Esophagus squamous epithelium (tissue), 5 donors: ENCODE data around the gene TM7SF2. TPM values are rescaled to one million over a fixed set of nuclear protein-coding genes. Genes with fewer than 3 reads are reported as not detected.
A peak's percentile ranks its signal among the peaks of the same experiment; 100 is the strongest.

ENCODE experiments used
- DNase-seq: peaks from one replicate; lab custom pipeline; 2025; lab: John Stamatoyannopoulos, UW
- H3K27ac ChIP-seq, 4 donors: fragments of 200-600 bp; sonication (generic); one replicate each; pipeline ENCODE4 v1.5.1; 2016 to 2019; ENCODE audit warnings: mild to moderate bottlenecking in 1 of 4
- H3K27me3 ChIP-seq, 4 donors: fragments of 200-600 bp; sonication (generic); 1 replicate in 3 of 4; 2 replicates in 1 of 4; pipeline versions ENCODE4 v1.5.1 to v1.6.0; 2017 to 2021; ENCODE audit warnings: antibody characterized with exemption in 1 of 4
- H3K36me3 ChIP-seq, 3 donors: fragments of 200-600 bp; sonication (generic); one replicate each; pipeline ENCODE4 v1.5.1; 2016 to 2019
- H3K4me1 ChIP-seq, 3 donors: fragments of 200-600 bp; sonication (generic); one replicate each; pipeline ENCODE4 v1.5.1; 2017 to 2019
- H3K4me3 ChIP-seq, 4 donors: fragments of 200-600 bp; sonication (generic); 1 replicate in 3 of 4; 2 replicates in 1 of 4; pipeline ENCODE4 v1.5.1; 2016 to 2019; ENCODE audit warnings: mild to moderate bottlenecking in 2 of 4, moderate library complexity in 1 of 4
- H3K9me3 ChIP-seq, 3 donors: fragments of 200-600 bp; sonication (generic); one replicate each; pipeline ENCODE4 v1.5.1; 2016 to 2019
- CTCF ChIP-seq, 6 experiments: fragments of 450-650 bp in 4 of 6; fragments of 200-600 bp in 2 of 6; sonication (generic) in 2 of 6; IDR thresholded peaks; one replicate each; pipeline ENCODE4 v1.5.1; 2016 to 2019; ENCODE audit warnings: antibody characterized with exemption in 6 of 6, mild to moderate bottlenecking in 4 of 6, moderate library complexity in 4 of 6
- POLR2A ChIP-seq, 4 donors: fragments of 450-650 bp; IDR thresholded peaks; one replicate each; pipeline ENCODE4 v1.6.1; 2017; ENCODE audit warnings: antibody characterized with exemption in 4 of 4, mild to moderate bottlenecking in 4 of 4, moderate library complexity in 3 of 4
- WGBS, 2 donors: methylation state at CpG; one replicate each; pipeline ENCODE4 v1.1.5; 2018; 5-methylcytosine and 5-hydroxymethylcytosine counted together
- intact Hi-C: fragments of 100-400 bp; cut with DNase I; formaldehyde crosslinking; loops from one replicate; pipeline ENCODE4 v1.15.0; 2022
- total RNA-seq, 4 donors: library from RNA; depleted of rRNA; stranded (reverse); fragments of >200 nt; gene quantifications; one replicate each; pipeline ENCODE4 v1.1.0, GENCODE V29; 2016
- donor health status: DM: yes; HTN: yes; CAD: no.

Gene TM7SF2
- total RNA-seq, 4 donors from 2014 or later: 36.4 to 96.5 (median 74.7) TPM

DNA sequence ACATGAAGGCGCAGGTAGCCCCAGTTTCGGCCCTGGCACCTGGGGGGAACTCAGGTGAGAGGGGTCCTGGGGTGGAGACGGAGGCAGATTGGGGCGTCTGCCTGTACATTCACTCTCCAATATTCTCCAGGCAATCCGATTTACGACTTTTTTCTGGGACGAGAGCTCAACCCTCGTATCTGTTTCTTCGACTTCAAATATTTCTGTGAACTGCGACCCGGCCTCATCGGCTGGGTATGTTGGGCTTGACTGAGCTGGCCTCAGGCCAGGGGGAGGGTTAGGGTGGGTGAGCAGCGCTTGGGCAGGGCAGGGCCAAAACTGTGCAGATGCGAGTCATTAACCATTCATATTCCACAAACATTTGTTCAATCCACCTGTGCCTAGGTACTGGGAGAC, 1.7 kb downstream of the TM7SF2 start:
- H3K4me1 ChIP-seq: peaks cover 51 to 84% (median 54%) of the 10 kb centered on the region in 3 donors
- intact Hi-C loops: no loop called here

GRCh38 chr11:65113839-65114238, 2.2 kb downstream of the TM7SF2 start:
- intact Hi-C loops: no loop called here

More for the DNA sequence above, 1.7 kb downstream of the TM7SF2 start:
- no peak for DNase-seq
- H3K36me3 ChIP-seq: peaks cover 2 to 35% (median 12%) of the 10 kb centered on the region in 3 donors
- H3K27me3 ChIP-seq: no peaks in the 10 kb centered on the region
- 25 to 27% methylated on average over 10 to 14 of the region's 14 CpGs for WGBS, 2 donors
- no peak for TF ChIP-seq CTCF (IDR thresholded peaks at IDR 0.05)
- no peak for TF ChIP-seq POLR2A (IDR thresholded peaks at IDR 0.05)
- peak overlapping the region; percentile 49 to 70 (median 60) for H3K4me3 ChIP-seq
- H3K27ac ChIP-seq: peak overlapping the region in 2 of 4 donors; percentile 83 to 85
- no peaks in the 10 kb centered on the region for H3K9me3 ChIP-seq

GRCh38 chr11:65114538-65115171, 3.0 kb downstream of the TM7SF2 start:
- Histone ChIP-seq H3K4me3 (no peak overlapping the region), H3K9me3 (no peaks in the 10 kb centered on the region), H3K27me3 (no peaks in the 10 kb centered on the region), H3K27ac (no peak overlapping the region), H3K36me3 (peaks cover 2 to 35% (median 3%) of the 10 kb centered on the region in 3 donors), H3K4me1 (peaks cover 45 to 81% (median 46%) of the 10 kb centered on the region in 3 donors)
- no peak for TF ChIP-seq CTCF (IDR thresholded peaks at IDR 0.05)
- TF ChIP-seq POLR2A (IDR thresholded peaks at IDR 0.05): no peak
- WGBS, 2 donors: 73 to 93% methylated on average over 3 to 6 of the region's 11 CpGs
- DNase-seq: no peak
- intact Hi-C loops: no loop called here

More at GRCh38 chr11:65113839-65114238, 2.2 kb downstream of the TM7SF2 start:
- Histone ChIP-seq H3K27ac (no peak overlapping the region), H3K36me3 (peaks cover 0 to 35% (median 8%) of the 10 kb centered on the region in 3 donors), H3K4me3 (no peak overlapping the region), H3K9me3 (no peaks in the 10 kb centered on the region), H3K4me1 (peaks cover 48 to 81% (median 53%) of the 10 kb centered on the region in 3 donors), H3K27me3 (no peaks in the 10 kb centered on the region)
- 66 to 82% methylated on average over 5 to 6 of the region's 6 CpGs for WGBS, 2 donors
- TF ChIP-seq CTCF (IDR thresholded peaks at IDR 0.05) (no peak), POLR2A (IDR thresholded peaks at IDR 0.05) (no peak)
- no peak for DNase-seq

- no peak for DNase-seq
- peak overlapping the region in 1 of 4 donors; percentile 98 for H3K27ac ChIP-seq
- 93 to 94% methylated on average over 3 to 9 of the region's 21 CpGs for WGBS, 2 donors
- no peak for TF ChIP-seq POLR2A (IDR thresholded peaks at IDR 0.05)
- TF ChIP-seq CTCF (IDR thresholded peaks at IDR 0.05): no peak
- H3K4me3 ChIP-seq: peak overlapping the region in 1 of 4 donors; percentile 79
- H3K27me3 ChIP-seq: no peaks in the 10 kb centered on the region
- intact Hi-C loops: no loop called here
- no peaks in the 10 kb centered on the region for H3K9me3 ChIP-seq
- H3K4me1 ChIP-seq: peaks cover 42 to 81% (median 42%) of the 10 kb centered on the region in 3 donors
- H3K36me3 ChIP-seq: peaks cover 5 to 40% (median 10%) of the 10 kb centered on the region in 3 donors
Observed at GRCh38 chr11:65115361-65116082, 3.9 kb downstream of the TM7SF2 start.
